GM21367 (cell line): ENCODE measurements around the gene DNAJC5.
"Not testable (repeated sequence)": the region's sequence is repeated elsewhere in the genome, so short reads cannot be mapped to it uniquely, and the experiment has no call there.

Experiments
- ATAC-seq: cut with Tn5 transposase; IDR thresholded peaks from one replicate; pipeline ENCODE4 v1.9.1; 2021; ENCODE audit not compliant: unreplicated experiment

Gene DNAJC5

GRCh38 chr20:63966172-63966943 lies 71.4 kb downstream of the DNAJC5 start:
- ATAC-seq = no peak

- ATAC-seq = no peak
Measured at GRCh38 chr20:63966944-63967322, 72.0 kb downstream of the DNAJC5 start.

GRCh38 chr20:63967330-63968135 lies 72.6 kb downstream of the DNAJC5 start:
- ATAC-seq = no peak

- ATAC-seq = no peak
Measured at GRCh38 chr20:63968136-63968927, 73.4 kb downstream of the DNAJC5 start.

- no peak for ATAC-seq
Measured at GRCh38 chr20:63968928-63969760, 74.2 kb downstream of the DNAJC5 start.

- ATAC-seq = no peak
Measured at GRCh38 chr20:63969838-63970713, 75.2 kb downstream of the DNAJC5 start, which contains the start of gene ZNF512B. ZNF512B (minus strand) TSS chr20:63969930; CDS start chr20:63967950, 1,980 bp downstream.

- no peak for ATAC-seq
Measured at GRCh38 chr20:63970714-63971431, 75.9 kb downstream of the DNAJC5 start.

GRCh38 chr20:63971960-63972311 lies 77.0 kb downstream of the DNAJC5 start:
- not testable (repeated sequence) for ATAC-seq

GRCh38 chr20:63972312-63973159 lies 77.6 kb downstream of the DNAJC5 start:
- ATAC-seq = no peak

- no peak for ATAC-seq
Measured at GRCh38 chr20:63973160-63973479, 78.2 kb downstream of the DNAJC5 start.

- ATAC-seq = no peak
Measured at GRCh38 chr20:63973636-63974401, 78.9 kb downstream of the DNAJC5 start.

- no peak for ATAC-seq
Measured at GRCh38 chr20:63974402-63975200, 79.7 kb downstream of the DNAJC5 start.

GRCh38 chr20:63976511-63976910 lies 81.6 kb downstream of the DNAJC5 start:
- ATAC-seq = not testable (repeated sequence)

- no peak for ATAC-seq
Measured at GRCh38 chr20:63976980-63977738, 82.2 kb downstream of the DNAJC5 start.

- ATAC-seq = no peak
Measured at GRCh38 chr20:63977739-63978276, 82.9 kb downstream of the DNAJC5 start.
